Type B pancreatic cell (in vitro differentiated cells): Measurements from ENCODE around the gene LRCH1. TPM values are rescaled to one million over a fixed set of nuclear protein-coding genes. Genes with fewer than 3 reads are reported as not detected.

ENCODE experiments used
- DNase-seq: peaks from one replicate; pipeline ENCODE4 v3.0.0; 2021; ENCODE audit warnings: mixed read lengths; ENCODE audit not compliant: unreplicated experiment; ENCODE audit errors: extremely low spot score
- H3K27ac Mint-ChIP-seq: 2 replicates; pipeline ENCODE4 v1.8.0; 2021; ENCODE audit warnings: mild to moderate bottlenecking, mixed read lengths
- H3K27me3 Mint-ChIP-seq: 2 replicates; pipeline ENCODE4 v1.8.0; 2021; ENCODE audit warnings: mixed read lengths
- H3K36me3 Mint-ChIP-seq: 2 replicates; pipeline ENCODE4 v1.8.0; 2021; ENCODE audit warnings: mixed read lengths
- H3K4me1 Mint-ChIP-seq: one replicate; pipeline ENCODE4 v1.8.0; 2021; ENCODE audit warnings: mixed read lengths; ENCODE audit not compliant: unreplicated experiment
- H3K4me3 Mint-ChIP-seq: 2 replicates; pipeline ENCODE4 v1.8.0; 2021; ENCODE audit warnings: mild to moderate bottlenecking, mixed read lengths
- H3K9me3 Mint-ChIP-seq: 2 replicates; pipeline ENCODE4 v1.8.0; 2021; ENCODE audit warnings: mixed read lengths
- total RNA-seq: library from RNA; stranded (reverse); gene quantifications from 2 replicates; pipeline ENCODE4 v1.2.1, GENCODE V29; 2021; ENCODE audit warnings: low replicate concordance
- TF ChIP-seq, protein P1 (sequence below): fragments of 200-600 bp; sonication (generic); conservative IDR thresholded peaks from 2 replicates; pipeline ENCODE4 v1.5.0; 2021; ENCODE audit warnings: antibody characterized with exemption, mild to moderate bottlenecking

The LRCH1 gene
- total RNA-seq, 1 donor from 2014 or later, result 23.0 TPM

DNA sequence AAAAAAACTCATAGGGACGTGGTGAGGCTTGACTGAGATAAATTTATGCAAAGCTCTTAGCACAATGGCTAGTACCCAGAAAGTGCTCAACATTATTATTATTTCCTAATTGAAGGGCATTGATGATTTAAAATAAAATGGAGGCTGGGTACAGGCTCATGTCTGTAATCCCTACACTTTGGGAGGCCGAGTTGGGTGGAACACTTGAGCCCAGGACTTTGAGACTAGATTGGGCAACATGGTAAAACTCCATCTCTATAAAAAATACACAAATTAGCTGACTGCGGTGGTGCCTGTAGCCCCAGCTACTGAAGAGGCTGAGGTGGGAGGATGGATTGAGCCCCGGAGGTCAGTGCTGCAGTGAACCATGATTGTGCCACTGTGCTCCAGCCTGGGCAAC is 49.6 kb downstream of the LRCH1 start:
- DNase-seq, result no peak
- Mint-ChIP-seq H3K4me1 (peaks cover 63% of the 10 kb centered on the region), H3K4me3 (no peak overlapping the region), H3K27ac (no peak overlapping the region), H3K9me3 (peaks cover 4% of the 10 kb centered on the region), H3K27me3 (no peaks in the 10 kb centered on the region), H3K36me3 (peaks cover 10% of the 10 kb centered on the region)
- TF ChIP-seq, protein P1, sequence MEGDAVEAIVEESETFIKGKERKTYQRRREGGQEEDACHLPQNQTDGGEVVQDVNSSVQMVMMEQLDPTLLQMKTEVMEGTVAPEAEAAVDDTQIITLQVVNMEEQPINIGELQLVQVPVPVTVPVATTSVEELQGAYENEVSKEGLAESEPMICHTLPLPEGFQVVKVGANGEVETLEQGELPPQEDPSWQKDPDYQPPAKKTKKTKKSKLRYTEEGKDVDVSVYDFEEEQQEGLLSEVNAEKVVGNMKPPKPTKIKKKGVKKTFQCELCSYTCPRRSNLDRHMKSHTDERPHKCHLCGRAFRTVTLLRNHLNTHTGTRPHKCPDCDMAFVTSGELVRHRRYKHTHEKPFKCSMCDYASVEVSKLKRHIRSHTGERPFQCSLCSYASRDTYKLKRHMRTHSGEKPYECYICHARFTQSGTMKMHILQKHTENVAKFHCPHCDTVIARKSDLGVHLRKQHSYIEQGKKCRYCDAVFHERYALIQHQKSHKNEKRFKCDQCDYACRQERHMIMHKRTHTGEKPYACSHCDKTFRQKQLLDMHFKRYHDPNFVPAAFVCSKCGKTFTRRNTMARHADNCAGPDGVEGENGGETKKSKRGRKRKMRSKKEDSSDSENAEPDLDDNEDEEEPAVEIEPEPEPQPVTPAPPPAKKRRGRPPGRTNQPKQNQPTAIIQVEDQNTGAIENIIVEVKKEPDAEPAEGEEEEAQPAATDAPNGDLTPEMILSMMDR, result no peak

DNA sequence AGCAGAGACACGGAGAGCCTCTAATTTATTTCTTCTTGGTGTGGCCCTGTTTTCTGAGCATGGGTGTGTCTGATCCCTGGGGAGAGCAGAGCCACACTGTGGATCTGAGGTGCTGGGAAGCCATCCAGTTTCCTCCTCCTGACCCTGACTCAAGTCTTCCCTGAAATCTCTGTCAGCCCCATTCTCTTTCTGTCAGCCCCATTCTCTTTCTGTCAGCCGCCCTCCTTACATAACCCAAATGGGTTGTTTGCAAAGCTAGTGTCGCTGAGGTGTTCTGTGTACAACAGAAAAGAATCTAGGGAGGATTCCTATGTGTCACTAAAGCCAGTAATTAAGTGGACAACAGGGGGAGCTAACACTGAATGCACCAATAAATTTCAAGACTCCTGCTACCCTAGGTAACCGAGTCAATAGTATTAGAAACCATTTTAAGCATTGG is 50.2 kb downstream of the LRCH1 start:
- Mint-ChIP-seq H3K27ac (no peak overlapping the region), H3K9me3 (peaks cover 4% of the 10 kb centered on the region), H3K36me3 (peaks cover 10% of the 10 kb centered on the region), H3K4me3 (no peak overlapping the region), H3K4me1 (peaks cover 69% of the 10 kb centered on the region), H3K27me3 (no peaks in the 10 kb centered on the region)
- TF ChIP-seq, protein P1, result peak; percentile 52
- DNase-seq, result no peak

DNA sequence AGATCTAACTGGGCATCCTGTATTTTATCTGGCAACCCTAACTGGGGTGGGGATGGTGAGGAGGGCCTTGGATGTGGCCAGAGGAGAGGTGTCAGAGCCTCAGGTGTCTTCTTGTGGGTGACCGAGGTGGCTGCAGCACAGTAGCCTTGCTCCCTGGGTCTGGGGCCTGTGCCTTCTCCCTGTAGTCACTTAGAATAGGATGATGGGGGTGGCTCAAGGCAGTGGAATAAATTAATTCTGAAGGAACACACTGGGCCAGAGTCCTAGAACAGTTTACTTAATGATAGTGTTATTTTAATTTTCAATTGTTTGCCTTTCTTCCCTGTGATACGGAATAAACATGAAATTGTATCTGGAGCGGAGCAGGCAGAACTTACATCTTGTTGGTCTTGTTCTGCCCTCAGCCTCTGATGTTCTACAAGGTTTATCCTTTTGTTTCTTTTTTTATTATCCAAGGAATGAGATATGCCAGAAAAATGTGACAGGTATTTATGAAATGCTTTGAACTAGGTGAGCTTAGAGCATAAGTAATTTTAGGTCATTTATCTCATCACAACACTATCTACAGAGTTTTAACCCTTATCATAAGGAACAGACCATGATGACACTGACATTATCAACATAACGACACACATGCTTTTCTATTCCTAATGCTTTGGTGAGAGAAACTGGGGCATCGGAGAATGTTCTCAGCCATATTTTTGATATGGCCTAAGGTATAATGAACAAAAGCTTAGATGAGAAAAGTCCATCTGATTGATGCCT is 51.4 kb downstream of the LRCH1 start:
- DNase-seq, result no peak
- peaks cover 76% of the 10 kb centered on the region for H3K4me1 Mint-ChIP-seq
- H3K27me3 Mint-ChIP-seq, result no peaks in the 10 kb centered on the region
- peaks cover 3% of the 10 kb centered on the region for H3K36me3 Mint-ChIP-seq
- no peaks in the 10 kb centered on the region for H3K9me3 Mint-ChIP-seq
- H3K27ac Mint-ChIP-seq, result peak overlapping the region; percentile 63
- H3K4me3 Mint-ChIP-seq, result peak overlapping the region; percentile 6
- TF ChIP-seq, protein P1, result no peak

DNA sequence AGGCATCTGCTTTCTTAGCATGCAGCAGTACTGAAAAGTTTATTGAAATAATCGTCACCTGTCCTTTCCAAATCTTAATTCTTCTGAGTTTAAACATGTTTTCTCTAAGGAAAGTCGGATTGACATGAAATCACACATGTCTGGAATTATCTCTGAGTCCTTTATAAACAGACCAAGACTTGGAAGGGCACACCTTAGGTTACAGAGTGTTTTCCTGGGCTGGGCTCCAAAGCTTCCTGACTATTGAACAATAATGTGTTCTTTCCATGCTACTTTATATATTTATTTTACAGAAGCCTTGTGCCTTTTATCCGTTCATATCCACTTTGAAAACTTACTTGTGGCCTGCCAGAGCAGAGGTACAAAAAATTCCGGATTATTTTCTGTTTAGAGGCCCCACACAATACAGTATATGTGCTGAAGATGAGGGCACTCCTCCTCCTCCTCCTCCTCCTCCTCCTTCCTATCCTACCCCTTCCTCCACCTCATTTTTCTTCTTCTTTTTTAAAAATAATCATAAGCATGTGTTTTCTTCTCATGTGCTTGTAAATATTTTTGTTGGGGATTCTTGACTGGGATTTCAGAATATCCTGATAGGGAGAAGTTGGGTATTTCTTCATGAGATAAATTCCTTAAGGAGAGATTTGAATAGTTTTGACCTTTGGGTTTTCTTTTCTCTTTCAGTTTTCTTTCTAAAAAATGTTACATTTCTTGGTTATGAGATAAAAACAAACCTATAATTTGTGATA is 52.3 kb downstream of the LRCH1 start:
- no peak for DNase-seq
- Mint-ChIP-seq H3K27ac (peak overlapping the region; percentile 63), H3K4me1 (peaks cover 81% of the 10 kb centered on the region)

DNA sequence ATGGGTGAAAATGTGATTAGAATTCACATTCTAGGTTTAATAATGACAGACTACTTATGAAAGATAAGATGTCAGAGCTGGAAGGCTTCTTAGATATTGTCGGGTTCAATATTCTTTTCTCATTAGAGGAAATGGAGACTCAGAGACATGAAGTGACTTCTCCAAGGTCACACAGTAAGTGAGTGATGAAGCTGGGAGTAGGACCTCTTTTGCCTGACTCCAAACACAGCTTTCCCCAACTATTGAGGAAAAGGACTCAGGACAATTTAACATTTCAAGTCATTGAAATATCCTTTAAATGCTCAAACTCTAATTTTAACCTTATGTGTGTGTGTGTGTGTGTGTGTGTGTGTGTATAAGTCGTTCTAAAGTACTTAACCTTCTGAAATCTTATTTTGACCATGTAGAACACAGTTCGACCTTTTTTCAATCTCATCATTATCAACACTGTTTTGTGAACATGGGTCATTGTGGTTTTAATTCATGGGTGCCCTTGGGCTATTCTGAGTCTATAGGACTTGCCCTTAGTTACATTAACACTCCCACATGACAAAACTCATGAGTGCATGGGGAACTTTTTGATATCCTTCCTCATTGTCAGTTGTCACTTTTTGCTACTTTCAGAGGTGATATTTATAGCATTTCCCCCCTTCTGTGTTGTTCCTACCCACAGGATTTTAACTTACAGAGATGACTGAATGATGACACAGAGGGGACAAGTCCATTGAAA is 53.0 kb downstream of the LRCH1 start:
- no peaks in the 10 kb centered on the region for H3K27me3 Mint-ChIP-seq
- H3K4me1 Mint-ChIP-seq, result peaks cover 75% of the 10 kb centered on the region

More for the DNA sequence above, 52.3 kb downstream of the LRCH1 start:
- Mint-ChIP-seq H3K9me3 (peaks cover 4% of the 10 kb centered on the region), H3K36me3 (peaks cover 3% of the 10 kb centered on the region), H3K27me3 (no peaks in the 10 kb centered on the region), H3K4me3 (no peak overlapping the region)
- TF ChIP-seq, protein P1, result no peak

More for the DNA sequence above, 53.0 kb downstream of the LRCH1 start:
- Mint-ChIP-seq H3K4me3 (no peak overlapping the region), H3K27ac (peak overlapping the region; percentile 10), H3K9me3 (peaks cover 4% of the 10 kb centered on the region), H3K36me3 (peaks cover 3% of the 10 kb centered on the region)
- TF ChIP-seq, protein P1, result no peak
- no peak for DNase-seq
